Trophoblast cell (in vitro differentiated cells and primary cell): Measurements from ENCODE around the gene CMYA5.

Experiments
- DNase-seq, 2 donors: peaks; one replicate each; pipeline ENCODE4 v3.0.0-alpha.2; 2016
- H2AFZ ChIP-seq: 2 replicates; pipeline ENCODE4 v1.6.1; 2013; ENCODE audit warnings: low read length, moderate library complexity, mild to moderate bottlenecking; ENCODE audit not compliant: insufficient read depth, poor library complexity
- H2AK5ac ChIP-seq: 2 replicates; pipeline ENCODE4 v1.6.1; 2013; ENCODE audit warnings: mild to moderate bottlenecking, low read length
- H2BK120ac ChIP-seq: 2 replicates; pipeline ENCODE4 v1.6.1; 2013; ENCODE audit warnings: low read length, mild to moderate bottlenecking, moderate library complexity; ENCODE audit not compliant: insufficient read depth, poor library complexity
- H2BK12ac ChIP-seq: 2 replicates; pipeline ENCODE4 v1.6.1; 2013; ENCODE audit warnings: mild to moderate bottlenecking, low read length, moderate library complexity
- H2BK5ac ChIP-seq: 2 replicates; pipeline ENCODE4 v1.6.1; 2013; ENCODE audit warnings: low read length, low read depth, moderate library complexity, mild to moderate bottlenecking; ENCODE audit not compliant: poor library complexity
- H3K14ac ChIP-seq: 2 replicates; pipeline ENCODE4 v1.6.1; 2013; ENCODE audit warnings: mild to moderate bottlenecking, low read length
- H3K18ac ChIP-seq: 2 replicates; pipeline ENCODE4 v1.6.1; 2013; ENCODE audit warnings: mild to moderate bottlenecking, low read length
- H3K23ac ChIP-seq: 2 replicates; pipeline ENCODE4 v1.6.1; 2013; ENCODE audit warnings: low read length
- H3K27ac ChIP-seq: 2 replicates; pipeline ENCODE4 v1.5.1; 2013; ENCODE audit warnings: low read depth, mild to moderate bottlenecking, inconsistent platforms, low read length, moderate library complexity
- H3K27me3 ChIP-seq: 2 replicates; pipeline ENCODE4 v1.6.1; 2013; ENCODE audit warnings: inconsistent platforms, mild to moderate bottlenecking, low read length, moderate library complexity; ENCODE audit not compliant: insufficient read depth
- H3K36me3 ChIP-seq, 2 experiments: 1 replicate in 1 of 2; 2 replicates in 1 of 2; pipeline ENCODE4 v1.6.1; 2013; ENCODE audit warnings: low read length in 2 of 2, mild to moderate bottlenecking in 2 of 2, moderate library complexity in 1 of 2; ENCODE audit not compliant: insufficient read depth in 2 of 2, control insufficient read depth in 1 of 2
- H3K4ac ChIP-seq: 2 replicates; pipeline ENCODE4 v1.6.1; 2013; ENCODE audit warnings: low read depth, mild to moderate bottlenecking, low read length, moderate library complexity
- H3K4me1 ChIP-seq, 2 experiments: 1 replicate in 1 of 2; 2 replicates in 1 of 2; pipeline ENCODE4 v1.6.1; 2013; ENCODE audit warnings: low read length in 2 of 2, mild to moderate bottlenecking in 2 of 2, moderate library complexity in 1 of 2; ENCODE audit not compliant: insufficient read depth in 2 of 2, control insufficient read depth in 1 of 2
- H3K4me2 ChIP-seq: 2 replicates; pipeline ENCODE4 v1.6.1; 2013; ENCODE audit warnings: inconsistent platforms, mild to moderate bottlenecking, low read length, moderate library complexity
- H3K4me3 ChIP-seq: 2 replicates; pipeline ENCODE4 v1.5.1; 2013; ENCODE audit warnings: mild to moderate bottlenecking, low read depth, low read length, inconsistent platforms
- H3K79me1 ChIP-seq: one replicate; pipeline ENCODE4 v1.6.1; 2013; ENCODE audit warnings: low read length
- H3K79me2 ChIP-seq: 2 replicates; pipeline ENCODE4 v1.6.1; 2013; ENCODE audit warnings: low read length, mild to moderate bottlenecking; ENCODE audit not compliant: control insufficient read depth, insufficient read depth, poor library complexity
- H3K9ac ChIP-seq: 2 replicates; pipeline ENCODE4 v1.6.1; 2013; ENCODE audit warnings: mild to moderate bottlenecking, low read length
- H3K9me3 ChIP-seq: 2 replicates; pipeline ENCODE4 v1.6.1; 2013; ENCODE audit warnings: low read depth, mild to moderate bottlenecking, control low read depth, inconsistent platforms, low read length; ENCODE audit not compliant: insufficient read depth
- H4K12ac ChIP-seq: 2 replicates; pipeline ENCODE4 v1.6.1; 2013; ENCODE audit warnings: low read depth, mild to moderate bottlenecking, low read length, moderate library complexity
- H4K8ac ChIP-seq: 2 replicates; pipeline ENCODE4 v1.6.1; 2013; ENCODE audit warnings: low read depth, mild to moderate bottlenecking, low read length, moderate library complexity
- H4K91ac ChIP-seq: one replicate; pipeline ENCODE4 v1.6.1; 2013; ENCODE audit warnings: low read depth, mild to moderate bottlenecking, low read length, moderate library complexity
- WGBS: extraction: QIAGEN DNeasy Blood & Tissue Kit; methylation state at CpG from one replicate; pipeline ENCODE4 v1.1.7; 2013; ENCODE audit warnings: missing lambda C conversion rate; ENCODE audit not compliant: insufficient read length, insufficient coverage; ENCODE audit errors: extremely low coverage; 5-methylcytosine and 5-hydroxymethylcytosine counted together

Gene CMYA5

DNA sequence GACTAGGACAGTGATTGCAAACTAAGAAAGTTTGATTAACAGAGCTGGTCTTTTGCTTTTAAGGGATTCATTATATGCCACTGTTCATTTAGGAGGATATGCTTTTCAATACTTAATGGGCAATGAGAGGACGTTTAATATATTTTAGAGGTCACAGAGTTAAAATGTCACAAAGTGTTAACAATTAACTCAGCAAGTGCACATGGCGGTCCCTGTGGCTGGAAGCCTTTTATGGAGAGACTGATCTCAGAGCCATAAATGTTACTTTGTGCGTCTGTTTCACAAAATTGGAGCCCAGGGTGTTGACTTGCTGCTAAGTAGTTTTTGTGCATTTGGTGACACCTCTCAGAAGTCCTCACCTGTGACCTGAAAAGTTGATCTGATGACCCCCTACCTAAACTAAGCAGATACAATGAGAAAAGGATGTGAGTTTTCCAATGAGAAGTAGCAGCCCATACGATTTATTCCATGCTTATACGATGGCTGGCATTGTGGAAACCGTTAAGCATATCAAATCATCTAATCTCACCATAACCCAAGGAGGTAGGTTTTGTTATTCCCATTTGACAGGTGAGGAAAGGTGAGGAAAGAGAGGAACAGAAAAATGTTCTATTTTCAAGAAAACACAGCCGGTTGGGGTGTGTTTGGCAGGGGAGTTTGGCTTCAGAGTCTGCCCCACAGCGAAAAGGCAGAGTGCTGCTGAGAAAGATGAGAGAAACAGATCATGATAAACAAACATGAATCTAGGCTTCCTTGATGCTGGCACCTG is 64.4 kb downstream of the CMYA5 start:
- Histone ChIP-seq H3K9me3 (no peaks in the 10 kb centered on the region), H2AFZ (no peak overlapping the region), H3K4me1 (no peaks in the 10 kb centered on the region), H2AK5ac (no peak overlapping the region), H3K23ac (no peak overlapping the region), H3K14ac (no peak overlapping the region), H3K27ac (no peak overlapping the region), H3K27me3 (no peaks in the 10 kb centered on the region), H2BK12ac (no peak overlapping the region), H3K36me3 (no peaks in the 10 kb centered on the region), H3K79me1 (no peaks in the 10 kb centered on the region), H3K4me3 (no peak overlapping the region), H3K79me2 (no peaks in the 10 kb centered on the region), H4K12ac (no peak overlapping the region), H2BK5ac (no peak overlapping the region), H3K9ac (no peak overlapping the region), H4K8ac (no peak overlapping the region), H3K4me2 (no peak overlapping the region), H4K91ac (no peak overlapping the region), H2BK120ac (no peak overlapping the region), H3K18ac (no peak overlapping the region), H3K4ac (no peak overlapping the region)
- WGBS, result no CpG with 5 or more reads among the region's 8 CpGs
- DNase-seq, result no peak

- Histone ChIP-seq H3K27ac (no peak overlapping the region), H3K18ac (no peak overlapping the region), H2AFZ (no peak overlapping the region), H3K79me2 (no peaks in the 10 kb centered on the region), H3K14ac (no peak overlapping the region), H4K8ac (no peak overlapping the region), H3K4me2 (no peak overlapping the region), H3K4me3 (no peak overlapping the region), H3K23ac (no peak overlapping the region), H3K79me1 (no peaks in the 10 kb centered on the region), H2BK12ac (no peak overlapping the region), H2BK120ac (no peak overlapping the region), H4K91ac (no peak overlapping the region), H2BK5ac (no peak overlapping the region), H4K12ac (no peak overlapping the region), H3K27me3 (no peaks in the 10 kb centered on the region), H3K36me3 (no peaks in the 10 kb centered on the region), H3K4ac (no peak overlapping the region), H3K4me1 (no peaks in the 10 kb centered on the region), H3K9ac (no peak overlapping the region), H3K9me3 (no peaks in the 10 kb centered on the region), H2AK5ac (no peak overlapping the region)
- no peak for DNase-seq
- no CpG with 5 or more reads among the region's 7 CpGs for WGBS
These were observed 65.4 kb downstream of the CMYA5 start for GRCh38 chr5:79754865-79755555.

GRCh38 chr5:79756076-79756475 is 66.4 kb downstream of the CMYA5 start:
- Histone ChIP-seq H4K12ac (no peak overlapping the region), H4K91ac (no peak overlapping the region), H2BK5ac (no peak overlapping the region), H3K4ac (no peak overlapping the region), H2AFZ (no peak overlapping the region), H2BK120ac (no peak overlapping the region), H3K4me3 (no peak overlapping the region), H3K4me1 (no peaks in the 10 kb centered on the region), H3K36me3 (no peaks in the 10 kb centered on the region), H3K79me2 (no peaks in the 10 kb centered on the region), H3K9me3 (no peaks in the 10 kb centered on the region), H3K18ac (no peak overlapping the region), H3K14ac (no peak overlapping the region), H2BK12ac (no peak overlapping the region), H3K23ac (no peak overlapping the region), H3K79me1 (no peaks in the 10 kb centered on the region), H3K27me3 (no peaks in the 10 kb centered on the region), H2AK5ac (no peak overlapping the region), H3K4me2 (no peak overlapping the region), H4K8ac (no peak overlapping the region), H3K27ac (no peak overlapping the region), H3K9ac (no peak overlapping the region)
- WGBS, result no CpG with 5 or more reads among the region's 4 CpGs
- no peak for DNase-seq

DNA sequence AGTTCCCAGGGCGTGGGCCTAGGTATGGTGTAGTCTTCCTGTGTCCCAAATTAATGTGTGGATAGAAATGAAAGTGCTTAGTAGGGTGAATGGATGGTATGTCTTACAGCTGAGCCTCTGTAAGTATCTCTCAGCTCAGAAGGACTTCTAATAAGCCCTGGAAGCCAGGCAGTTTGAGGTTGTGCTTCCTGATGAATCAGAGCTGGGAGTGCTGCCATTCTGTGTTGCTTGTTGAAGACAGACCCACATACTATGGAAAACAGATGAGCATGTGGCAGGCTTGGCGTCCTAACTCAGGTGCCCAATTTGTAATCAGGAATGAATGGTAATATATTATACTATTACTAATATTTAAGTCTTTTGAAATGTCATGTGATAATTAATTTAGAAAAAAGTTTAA is 69.8 kb downstream of the CMYA5 start:
- peaks cover 0 to 3% of the 10 kb centered on the region in 2 experiments for H3K36me3 ChIP-seq
- H3K4ac ChIP-seq, result no peak overlapping the region
- H3K27me3 ChIP-seq, result no peaks in the 10 kb centered on the region
- WGBS, result no CpG with 5 or more reads among the region's 2 CpGs
- no peaks in the 10 kb centered on the region for H3K9me3 ChIP-seq
- no peak overlapping the region for H4K91ac ChIP-seq
- H3K4me3 ChIP-seq, result no peak overlapping the region
- no peak for DNase-seq
- no peak overlapping the region for H2BK12ac ChIP-seq
- H3K9ac ChIP-seq, result no peak overlapping the region
- H3K23ac ChIP-seq, result no peak overlapping the region
- H2AK5ac ChIP-seq, result no peak overlapping the region
- H4K12ac ChIP-seq, result no peak overlapping the region
- H3K18ac ChIP-seq, result no peak overlapping the region
- no peak overlapping the region for H2AFZ ChIP-seq
- H3K27ac ChIP-seq, result no peak overlapping the region
- H3K79me1 ChIP-seq, result no peaks in the 10 kb centered on the region
- no peak overlapping the region for H3K4me2 ChIP-seq
- no peaks in the 10 kb centered on the region for H3K4me1 ChIP-seq
- no peak overlapping the region for H4K8ac ChIP-seq
- no peaks in the 10 kb centered on the region for H3K79me2 ChIP-seq
- no peak overlapping the region for H2BK5ac ChIP-seq
- H3K14ac ChIP-seq, result no peak overlapping the region
- H2BK120ac ChIP-seq, result no peak overlapping the region
